ENCODE results near the gene TAF9B. TPM values are rescaled to one million over a fixed set of nuclear protein-coding genes. Genes with fewer than 3 reads are reported as not detected.

Gene TAF9B
- total RNA-seq, result 4.4 and 5.3 TPM in 2 replicates

DNA sequence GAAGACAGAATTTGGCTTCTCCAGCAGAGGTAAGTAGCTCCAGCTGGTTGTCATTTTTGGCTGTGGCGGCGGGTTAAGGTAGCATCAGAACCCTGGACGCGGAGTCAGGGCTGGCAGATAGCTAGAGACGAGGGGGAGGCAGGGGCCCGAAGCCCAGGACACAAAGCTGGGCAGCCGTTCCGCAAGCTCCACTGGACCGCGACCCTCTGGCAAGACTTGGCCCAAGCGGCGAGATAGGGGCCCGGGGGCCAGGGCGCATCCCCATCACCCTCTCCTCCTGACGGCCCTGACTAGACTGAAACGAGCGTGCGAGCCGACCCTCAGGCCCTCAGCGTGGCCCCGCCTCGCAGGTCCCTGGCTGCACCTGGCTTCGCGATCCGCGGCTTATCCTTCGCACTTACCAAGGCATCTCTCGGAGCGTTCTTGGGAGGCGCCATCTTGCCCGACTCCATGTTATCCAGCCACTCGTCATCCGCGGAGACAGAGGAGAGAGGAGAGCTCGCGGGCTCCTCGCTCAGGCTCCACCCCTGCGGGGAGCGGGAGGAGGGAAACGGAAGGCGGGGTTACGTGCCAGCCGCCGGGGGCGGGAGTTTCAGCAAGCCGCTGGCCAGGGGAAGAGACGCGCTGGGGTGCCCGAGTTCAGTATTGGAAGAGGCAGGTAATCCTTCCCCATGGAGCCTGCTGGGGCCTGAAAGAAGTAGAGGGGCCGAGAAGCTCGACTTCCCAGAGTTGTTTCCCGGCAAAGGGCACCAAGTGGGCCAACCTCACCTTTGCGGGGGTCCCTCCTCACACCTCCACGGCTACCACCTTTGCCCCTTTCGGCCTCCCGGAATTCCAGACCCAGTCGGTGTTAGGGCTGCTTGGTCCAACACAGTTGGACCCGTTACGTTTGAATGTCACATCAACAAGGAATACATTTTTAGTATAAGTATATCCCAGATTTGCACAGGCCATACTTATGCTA is at the start of gene TAF9B:
Gene TAF9B (minus strand): TSS at position 491 of the 964 bp plus-strand sequence. CDS start 39 bp downstream, at position 452.

DNA sequence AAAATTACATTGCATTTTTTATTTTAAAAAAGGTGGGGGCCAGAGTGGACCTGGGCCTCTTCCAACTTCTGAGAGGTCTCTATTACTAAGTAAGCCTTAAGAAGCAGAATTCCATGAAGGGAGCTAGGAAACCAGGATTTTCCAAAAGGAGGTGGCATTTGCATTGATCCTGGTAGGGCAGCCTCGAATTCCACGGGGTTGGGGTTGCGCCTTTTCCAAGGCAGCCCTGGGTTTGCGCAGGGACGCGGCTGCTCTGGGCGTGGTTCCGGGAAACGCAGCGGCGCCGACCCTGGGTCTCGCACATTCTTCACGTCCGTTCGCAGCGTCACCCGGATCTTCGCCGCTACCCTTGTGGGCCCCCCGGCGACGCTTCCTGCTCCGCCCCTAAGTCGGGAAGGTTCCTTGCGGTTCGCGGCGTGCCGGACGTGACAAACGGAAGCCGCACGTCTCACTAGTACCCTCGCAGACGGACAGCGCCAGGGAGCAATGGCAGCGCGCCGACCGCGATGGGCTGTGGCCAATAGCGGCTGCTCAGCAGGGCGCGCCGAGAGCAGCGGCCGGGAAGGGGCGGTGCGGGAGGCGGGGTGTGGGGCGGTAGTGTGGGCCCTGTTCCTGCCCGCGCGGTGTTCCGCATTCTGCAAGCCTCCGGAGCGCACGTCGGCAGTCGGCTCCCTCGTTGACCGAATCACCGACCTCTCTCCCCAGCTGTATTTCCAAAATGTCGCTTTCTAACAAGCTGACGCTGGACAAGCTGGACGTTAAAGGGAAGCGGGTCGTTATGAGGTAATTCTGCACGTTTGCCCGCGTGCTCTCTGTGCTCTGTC is 35.6 kb downstream of the TAF9B start, which contains the start of gene PGK1:
Gene PGK1 (plus strand): TSS at position 626 of the 824 bp plus-strand sequence. CDS start 93 bp downstream, at position 719.

Other genes starting within 250 kb of the TAF9B start
- 102 and 121 TPM in 2 replicates for gene MAGT1, start 244.2 kb downstream of the TAF9B start, total RNA-seq
- gene COX7B, start 240.2 kb downstream of the TAF9B start, total RNA-seq, result 176 and 261 TPM in 2 replicates
- gene ATP7A, start 229.0 kb downstream of the TAF9B start, total RNA-seq, result 4.8 and 10.5 TPM in 2 replicates
- gene PGAM4, start 170.0 kb downstream of the TAF9B start, total RNA-seq, result not detected in 2 replicates
- gene PGK1, start 35.4 kb downstream of the TAF9B start, total RNA-seq, result 160 and 470 TPM in 2 replicates
- under 0.01 TPM in 1 of 2 replicates, not detected in the other for gene CYSLTR1, start 188.0 kb upstream of the TAF9B start, total RNA-seq

Data from nasal cavity respiratory epithelium epithelial cell of viscerocranial mucosa (primary cell).